A549 (cell line): Measurements from ENCODE around the gene PRKAG2. TPM values are rescaled to one million over a fixed set of nuclear protein-coding genes. Genes with fewer than 3 reads are reported as not detected.
"Not testable (repeated sequence)": the region's sequence is repeated elsewhere in the genome, so short reads cannot be mapped to it uniquely, and the experiment has no call there.

Experiments used
- ATAC-seq, 2 experiments: fragments of 200-7000 bp in 1 of 2; fragments of >200 bp in 1 of 2; cut with Nextera tagmentation in 1 of 2; cut with Tn5 transposase in 1 of 2; 3 replicates each; pipeline versions ENCODE4 v1.8.0 to v1.9.1; 2018 to 2020; ENCODE audit warnings: mild to moderate bottlenecking in 1 of 2, moderate library complexity in 1 of 2
- CTCF ChIA-PET: fragments of 300-600 bp; sonication (Branson Sonifier 250); formaldehyde crosslinking; extraction: SDS; loops from one replicate; lab custom pipeline; 2021; ENCODE audit warnings: antibody characterized with exemption, inconsistent platforms; lab: Yijun Ruan, JAX
- POLR2A ChIA-PET: fragments of 350-600 bp; formaldehyde crosslinking; extraction: SDS; loops from one replicate; lab custom pipeline; 2021; ENCODE audit warnings: antibody characterized with exemption, inconsistent platforms; lab: Yijun Ruan, JAX
- DNase-seq, 2 experiments: peaks; one replicate each; pipeline versions ENCODE4 v3.0.0 to v3.0.0-alpha.2; 2011 to 2016; ENCODE audit warnings: low read depth in 1 of 2, low spot score in 1 of 2
- FAIRE-seq: peaks from 2 replicates; lab custom pipeline; 2011; peaks lifted over from hg19 to GRCh38; lab: Jason Lieb, UNC
- H3K27ac ChIP-seq, 2 experiments: fragments of >200 bp; sonication (Bioruptor Twin); formaldehyde crosslinking; 3 replicates each; pipeline ENCODE4 v1.5.1; 2016 to 2017
- H3K4me1 ChIP-seq: fragments of >200 bp; sonication (Bioruptor Twin); formaldehyde crosslinking; 3 replicates; pipeline ENCODE4 v1.6.1; 2016
- H3K4me2 ChIP-seq: fragments of >200 bp; sonication (Bioruptor Twin); formaldehyde crosslinking; 3 replicates; pipeline ENCODE4 v1.6.1; 2016
- H3K4me3 ChIP-seq: fragments of >200 bp; sonication (Bioruptor Twin); formaldehyde crosslinking; 3 replicates; pipeline ENCODE4 v1.5.1; 2016
- H3K9me3 ChIP-seq: fragments of >200 bp; sonication (Bioruptor Twin); formaldehyde crosslinking; 3 replicates; pipeline ENCODE4 v1.6.1; 2016
- CEBPB ChIP-seq, 2 experiments: fragments of >200 bp in 1 of 2; sonication (Bioruptor Twin) in 1 of 2; formaldehyde crosslinking in 1 of 2; IDR thresholded peaks; 2 replicates each; pipeline ENCODE4 v1.6.1; 2012 to 2016
- CHD2 ChIP-seq: fragments of 150-350 bp; IDR thresholded peaks from 2 replicates; pipeline ENCODE4 v1.6.1; 2014; ENCODE audit warnings: low read length; ENCODE audit not compliant: partially characterized antibody
- CHD4 ChIP-seq: fragments of 200-600 bp; sonication (generic); IDR thresholded peaks from 2 replicates; pipeline ENCODE4 v1.6.1; 2016; ENCODE audit warnings: antibody characterized with exemption, mild to moderate bottlenecking, borderline replicate concordance
- EHMT2 ChIP-seq: fragments of 200-600 bp; sonication (generic); IDR thresholded peaks from 2 replicates; pipeline ENCODE4 v1.6.1; 2016; ENCODE audit warnings: antibody characterized with exemption, low read depth, mild to moderate bottlenecking, moderate library complexity
- FOSL2 ChIP-seq, 2 experiments: fragments of 450-650 bp in 1 of 2; fragments of >200 bp in 1 of 2; sonication (Bioruptor Twin) in 1 of 2; formaldehyde crosslinking; IDR thresholded peaks; 2 replicates each; pipeline versions ENCODE4 v1.5.0 to v1.6.1; 2016 to 2020; ENCODE audit warnings: mild to moderate bottlenecking in 1 of 2, moderate library complexity in 1 of 2
- HDAC2 ChIP-seq: fragments of 200-600 bp; sonication (generic); IDR thresholded peaks from 2 replicates; pipeline ENCODE4 v1.6.1; 2016
- HES2 ChIP-seq: fragments of >200 bp; sonication (Bioruptor Twin); formaldehyde crosslinking; IDR thresholded peaks from 2 replicates; pipeline ENCODE4 v1.6.1; 2016
- KDM1A ChIP-seq: fragments of 200-600 bp; sonication (generic); IDR thresholded peaks from 2 replicates; pipeline ENCODE4 v1.6.1; 2016; ENCODE audit warnings: low read depth, mild to moderate bottlenecking
- MAFK ChIP-seq: fragments of 450-650 bp; IDR thresholded peaks from 2 replicates; pipeline ENCODE4 v1.6.1; 2014; ENCODE audit not compliant: partially characterized antibody
- MAZ ChIP-seq: fragments of 150-350 bp; IDR thresholded peaks from 2 replicates; pipeline ENCODE4 v1.6.1; 2014; ENCODE audit warnings: antibody characterized with exemption, low read depth, low read length, borderline replicate concordance
- NFE2L2 ChIP-seq: fragments of 150-350 bp; conservative IDR thresholded peaks from 2 replicates; pipeline ENCODE4 v1.6.1; 2014; ENCODE audit warnings: low read length
- NPAS2 ChIP-seq: fragments of 250-450 bp; sonication (Bioruptor Pico); IDR thresholded peaks from 2 replicates; pipeline ENCODE4 v1.8.0; 2022; ENCODE audit warnings: mild to moderate bottlenecking, moderate library complexity, borderline replicate concordance
- RNF2 ChIP-seq: fragments of 200-600 bp; sonication (generic); IDR thresholded peaks from 2 replicates; pipeline ENCODE4 v1.6.1; 2016; ENCODE audit warnings: low read depth, mild to moderate bottlenecking, antibody characterized with exemption, moderate library complexity, borderline replicate concordance
- ZC3H11A ChIP-seq: fragments of 450-650 bp; IDR thresholded peaks from 2 replicates; pipeline ENCODE4 v1.6.1; 2014; ENCODE audit warnings: antibody characterized with exemption, mild to moderate bottlenecking
- WGBS: methylation state at CpG from one replicate; pipeline ENCODE4 v1.1.6; 2017; ENCODE audit errors: missing lambda C conversion rate; 5-methylcytosine and 5-hydroxymethylcytosine counted together
- polyA plus RNA-seq, 4 experiments: library from polyadenylated mRNA; depleted of rRNA in 3 of 4; stranded (reverse); fragments of >200 nt; fragmentation: RNase III in 1 of 4; extraction: RNeasy Plus Mini Kit Qiagen cat#74134 plus additional on column Dnase treatment in 1 of 4; gene quantifications; 2 replicates in 3 of 4; 3 replicates in 1 of 4; pipeline ENCODE4 v1.2.3, GENCODE V29; 2011 to 2017

Gene PRKAG2
- polyA plus RNA-seq, 2 of the 4 experiments (the other 2 are of a cell fraction) = 26.5 to 31.7 TPM

DNA sequence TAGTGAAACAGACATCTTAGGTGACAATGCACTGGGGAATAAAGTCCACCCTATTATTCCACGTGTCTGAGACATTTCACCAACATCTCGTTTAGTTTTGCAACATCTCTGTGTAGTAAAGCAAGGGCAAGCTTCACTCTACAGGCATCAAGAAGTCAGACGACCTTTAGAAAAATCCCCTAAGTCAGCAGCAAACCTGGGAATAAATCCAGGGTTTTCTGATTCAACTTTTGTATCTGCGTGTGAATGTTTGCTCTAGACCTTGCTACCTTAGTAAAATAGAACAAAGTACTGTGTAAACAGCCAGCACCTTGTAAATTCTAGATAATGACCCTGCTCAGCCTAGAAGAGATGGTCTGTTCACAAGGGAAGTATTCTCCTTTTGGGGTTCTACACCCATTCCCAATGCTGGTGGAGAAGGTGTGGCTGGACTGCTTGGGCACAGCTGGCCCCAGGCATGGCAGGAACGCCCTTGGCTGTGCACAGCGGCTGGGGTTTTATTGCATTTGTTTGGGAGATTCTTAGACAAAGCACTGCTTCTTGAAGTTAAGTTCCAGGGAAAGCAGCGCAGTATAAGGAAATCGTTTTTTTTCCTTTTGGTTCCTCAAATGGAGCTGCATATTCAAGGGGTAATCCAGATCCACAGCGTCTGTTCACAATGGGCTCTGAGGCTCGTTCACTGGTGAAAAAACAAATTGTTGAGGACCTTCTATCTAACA lies 41.0 kb upstream of the PRKAG2 start:
- FAIRE-seq = no peak
- H3K9me3 ChIP-seq = peaks cover 13% of the 10 kb centered on the region; the same call in 2 of the 3 replicates
- peaks cover 22% of the 10 kb centered on the region for H3K4me1 ChIP-seq
- peak in 1 of 2 experiments; percentile 55 for DNase-seq
- 9% methylated on average over 10 of the region's 10 CpGs for WGBS
- CTCF ChIA-PET = interaction anchor here (0.7 to 2.5 kb wide), 5 partner anchors 15 to 135 kb away, joined by 3 to 8 read pairs (median 3); no protein-coding TSS in a partner anchor
- peak; percentile 62 for TF ChIP-seq MAFK
- TF ChIP-seq CEBPB (IDR thresholded peaks at IDR 0.05) = peak; percentile 7 to 50; a peak in 1 of 4 replicates
- no peak for TF ChIP-seq KDM1A
- peak overlapping the region; percentile 40 to 50; a peak in 5 of 6 replicates for H3K27ac ChIP-seq
- no peak overlapping the region for H3K4me3 ChIP-seq
- POLR2A ChIA-PET = no interaction called here
- peak overlapping the region; percentile 59 for H3K4me2 ChIP-seq
- ATAC-seq = peak; percentile 66 to 81

GRCh38 chr7:151914051-151914450 lies 37.1 kb upstream of the PRKAG2 start:
- FAIRE-seq = no peak
- TF ChIP-seq CHD2 (no peak), HDAC2 (no peak), EHMT2 (no peak), ZC3H11A (no peak), HES2 (no peak), NFE2L2 (no peak), MAZ (no peak), NPAS2 (CRISPR knock-in tag) (no peak), RNF2 (no peak), CHD4 (no peak)
- ChIA-PET POLR2A (no interaction called here), CTCF (interaction anchor here (1.3 kb wide), 1 partner anchor 11 kb away, joined by 3 read pairs; no protein-coding TSS in a partner anchor)
- WGBS = 96% methylated on average over 1 of the region's 1 CpG
- Histone ChIP-seq H3K4me3 (no peak overlapping the region), H3K4me1 (peaks cover 20% of the 10 kb centered on the region), H3K4me2 (no peak overlapping the region), H3K27ac (no peak overlapping the region), H3K9me3 (peaks cover 13% of the 10 kb centered on the region; the same call in 2 of the 3 replicates)
- DNase-seq = no peak
- no peak for ATAC-seq

DNA sequence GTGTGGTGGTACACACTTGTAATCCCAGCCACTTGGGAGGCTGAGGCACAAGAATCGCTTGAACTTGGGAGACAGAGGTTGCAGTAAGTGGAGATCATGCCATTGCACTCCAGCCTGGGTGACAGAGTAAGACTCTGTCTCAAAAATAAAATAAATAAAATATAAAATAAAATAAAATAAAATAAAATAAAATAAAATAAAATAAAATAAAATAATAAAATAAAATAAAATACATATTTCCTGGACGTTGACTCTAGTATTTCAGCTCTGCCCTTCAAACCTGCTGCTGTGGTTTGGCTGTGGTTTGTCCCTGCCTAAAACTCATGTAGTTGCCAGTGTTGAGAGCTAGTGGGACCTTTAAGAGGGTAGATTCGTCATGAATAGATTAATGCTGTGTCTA lies 33.7 kb upstream of the PRKAG2 start:
- H3K4me1 ChIP-seq, DNase-seq, ATAC-seq, H3K4me2 ChIP-seq, H3K4me3 ChIP-seq, POLR2A ChIA-PET, H3K27ac ChIP-seq, FAIRE-seq: not testable (repeated sequence)
- CTCF ChIA-PET = interaction anchor here (1.4 to 1.5 kb wide), 2 partner anchors 128 to 278 kb away, joined by 3 to 5 read pairs; no protein-coding TSS in a partner anchor
- WGBS = 17% methylated on average over 3 of the region's 3 CpGs
- peaks cover 26% of the 10 kb centered on the region for H3K9me3 ChIP-seq

DNA sequence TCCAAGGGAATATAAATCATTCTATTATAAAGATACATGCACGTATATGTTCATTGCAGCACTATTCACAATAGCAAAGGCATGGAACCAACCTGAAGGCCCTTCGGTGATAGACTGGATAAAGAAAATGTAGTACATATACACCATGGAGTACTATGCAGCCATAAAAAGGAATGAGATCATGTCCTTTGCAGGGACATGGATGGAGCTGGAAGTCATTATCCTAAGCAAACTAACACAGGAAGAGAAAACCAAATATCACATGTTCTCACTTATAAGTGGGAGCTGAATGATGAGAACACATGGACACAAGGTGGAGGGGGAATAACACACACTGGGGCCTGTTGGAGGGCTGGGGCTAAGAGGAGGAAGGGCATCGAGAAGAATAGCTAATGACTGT lies 30.2 kb upstream of the PRKAG2 start:
- H3K27ac ChIP-seq, ATAC-seq, H3K4me3 ChIP-seq, DNase-seq, CTCF ChIA-PET, H3K4me2 ChIP-seq, FAIRE-seq, H3K4me1 ChIP-seq, POLR2A ChIA-PET: not testable (repeated sequence)
- WGBS = 16% methylated on average over 3 of the region's 3 CpGs
- peaks cover 12% of the 10 kb centered on the region; the same call in 2 of the 3 replicates for H3K9me3 ChIP-seq

DNA sequence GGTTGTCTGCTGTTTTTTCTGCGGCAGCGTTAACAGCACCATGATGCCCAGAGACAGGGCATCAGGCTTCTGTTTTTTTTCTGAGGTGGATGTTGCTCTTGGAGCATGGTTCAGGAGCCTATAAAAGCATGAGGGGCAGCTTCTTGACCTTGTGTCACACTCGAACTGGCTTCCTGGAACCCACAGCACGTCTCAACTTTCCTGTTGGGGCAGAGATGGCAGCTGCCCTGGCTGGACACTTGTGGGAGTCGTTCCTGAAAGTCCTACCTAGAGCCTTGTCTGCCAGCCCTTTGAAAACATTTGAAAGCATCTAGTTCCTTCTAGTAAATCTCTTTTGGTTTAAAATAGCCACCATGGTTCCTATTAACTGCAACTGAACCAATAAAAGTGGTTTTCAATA lies 28.9 kb upstream of the PRKAG2 start:
- H3K4me3 ChIP-seq = no peak overlapping the region
- FAIRE-seq = no peak
- no peaks in the 10 kb centered on the region for H3K4me1 ChIP-seq
- POLR2A ChIA-PET = interaction anchor here (0.7 kb wide), 1 partner anchor 16 kb away, joined by 3 read pairs; no protein-coding TSS in a partner anchor
- WGBS = 42% methylated on average over 5 of the region's 5 CpGs
- H3K9me3 ChIP-seq = peaks cover 12% of the 10 kb centered on the region; the same call in 2 of the 3 replicates
- no peak overlapping the region for H3K4me2 ChIP-seq
- no peak overlapping the region for H3K27ac ChIP-seq
- no peak for DNase-seq
- TF ChIP-seq FOSL2 (IDR thresholded peaks at IDR 0.05) = no peak
- TF ChIP-seq FOSL2 (CRISPR knock-in tag; IDR thresholded peaks at IDR 0.05) = no peak
- TF ChIP-seq EHMT2 = no peak
- CTCF ChIA-PET = no interaction called here
- ATAC-seq = no peak
